ENCODE results near the gene NOL12. TPM values are rescaled to one million over a fixed set of nuclear protein-coding genes. Genes with fewer than 3 reads are reported as not detected.

Gene NOL12
- total and polyA plus RNA-seq, 8 donors, result 6.0 to 25.6 (median 10.3) TPM

DNA sequence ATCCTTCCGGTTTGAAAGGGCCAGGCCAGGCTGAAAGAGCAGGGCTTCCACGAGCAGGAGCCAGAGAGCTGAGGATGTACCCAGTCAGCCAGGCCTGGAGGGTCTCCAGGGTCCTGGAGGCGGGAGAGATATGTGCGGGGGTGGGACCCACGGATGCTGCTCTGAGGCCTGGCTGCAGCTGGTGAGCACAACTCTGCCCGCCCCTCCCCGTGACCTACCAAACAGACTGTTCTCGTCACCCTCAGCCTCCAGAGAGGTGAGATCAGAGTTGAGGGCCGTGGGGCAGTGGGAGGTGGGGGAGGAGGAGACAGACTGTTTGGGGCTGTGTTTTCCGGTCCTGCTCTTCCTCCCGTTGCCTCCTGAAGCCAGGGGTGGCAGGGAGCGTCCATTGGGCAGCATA, 52.9 kb downstream of the NOL12 start:
- TF ChIP-seq, protein P1, sequence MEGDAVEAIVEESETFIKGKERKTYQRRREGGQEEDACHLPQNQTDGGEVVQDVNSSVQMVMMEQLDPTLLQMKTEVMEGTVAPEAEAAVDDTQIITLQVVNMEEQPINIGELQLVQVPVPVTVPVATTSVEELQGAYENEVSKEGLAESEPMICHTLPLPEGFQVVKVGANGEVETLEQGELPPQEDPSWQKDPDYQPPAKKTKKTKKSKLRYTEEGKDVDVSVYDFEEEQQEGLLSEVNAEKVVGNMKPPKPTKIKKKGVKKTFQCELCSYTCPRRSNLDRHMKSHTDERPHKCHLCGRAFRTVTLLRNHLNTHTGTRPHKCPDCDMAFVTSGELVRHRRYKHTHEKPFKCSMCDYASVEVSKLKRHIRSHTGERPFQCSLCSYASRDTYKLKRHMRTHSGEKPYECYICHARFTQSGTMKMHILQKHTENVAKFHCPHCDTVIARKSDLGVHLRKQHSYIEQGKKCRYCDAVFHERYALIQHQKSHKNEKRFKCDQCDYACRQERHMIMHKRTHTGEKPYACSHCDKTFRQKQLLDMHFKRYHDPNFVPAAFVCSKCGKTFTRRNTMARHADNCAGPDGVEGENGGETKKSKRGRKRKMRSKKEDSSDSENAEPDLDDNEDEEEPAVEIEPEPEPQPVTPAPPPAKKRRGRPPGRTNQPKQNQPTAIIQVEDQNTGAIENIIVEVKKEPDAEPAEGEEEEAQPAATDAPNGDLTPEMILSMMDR (IDR thresholded peaks at IDR 0.05), result no peak
- no peak for FAIRE-seq
- intact Hi-C loops (cut with DNase I), result no loop called here
- H3K27me3 ChIP-seq, result no peaks in the 10 kb centered on the region
- no peak overlapping the region for H3K27ac ChIP-seq
- DNase-seq, result no peak
- ATAC-seq, result peak in 3 of 4 donors; percentile 5 to 19 (median 6)
- peaks cover 0 to 6% (median 0%) of the 10 kb centered on the region in 3 donors for H3K4me1 ChIP-seq
- WGBS, 2 donors, result 74 to 77% methylated on average over 12 of the region's 12 CpGs
- H3K9me3 ChIP-seq, result no peaks in the 10 kb centered on the region
- H3K4me3 ChIP-seq, result no peak overlapping the region
- no peaks in the 10 kb centered on the region for H3K36me3 ChIP-seq

DNA sequence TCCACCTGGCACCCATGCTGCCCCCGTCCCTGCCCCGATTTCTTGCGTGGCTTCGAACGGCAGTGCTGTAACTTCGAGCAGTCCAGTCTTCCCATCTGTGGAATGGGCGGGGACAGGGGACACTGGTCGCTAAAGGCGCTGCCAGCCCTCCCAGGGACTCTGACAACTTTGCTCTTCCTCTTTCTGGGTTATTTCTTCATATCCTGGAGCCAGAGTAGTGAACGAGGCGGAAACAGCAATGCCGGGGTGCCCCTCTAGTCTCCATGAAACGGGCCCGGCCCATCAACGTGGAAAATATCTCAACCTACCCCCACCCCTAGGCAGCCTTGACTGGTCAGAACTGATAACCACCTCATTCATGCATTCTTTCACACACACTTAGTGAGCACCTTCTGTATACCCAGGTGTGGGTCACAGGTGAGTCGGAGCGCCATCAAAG, 53.5 kb downstream of the NOL12 start:
- H3K27me3 ChIP-seq, result no peaks in the 10 kb centered on the region
- intact Hi-C loops (cut with DNase I), result no loop called here
- DNase-seq (no peak), FAIRE-seq (no peak), ATAC-seq (peak in 1 of 4 donors; percentile 41)
- no peak overlapping the region for H3K27ac ChIP-seq
- peaks cover 0 to 6% (median 0%) of the 10 kb centered on the region in 3 donors for H3K4me1 ChIP-seq
- no peak overlapping the region for H3K4me3 ChIP-seq
- no peaks in the 10 kb centered on the region for H3K36me3 ChIP-seq
- no peaks in the 10 kb centered on the region for H3K9me3 ChIP-seq
- TF ChIP-seq, protein P1 (IDR thresholded peaks at IDR 0.05), result no peak
- WGBS, 2 donors, result 84 to 91% methylated on average over 17 of the region's 17 CpGs

DNA sequence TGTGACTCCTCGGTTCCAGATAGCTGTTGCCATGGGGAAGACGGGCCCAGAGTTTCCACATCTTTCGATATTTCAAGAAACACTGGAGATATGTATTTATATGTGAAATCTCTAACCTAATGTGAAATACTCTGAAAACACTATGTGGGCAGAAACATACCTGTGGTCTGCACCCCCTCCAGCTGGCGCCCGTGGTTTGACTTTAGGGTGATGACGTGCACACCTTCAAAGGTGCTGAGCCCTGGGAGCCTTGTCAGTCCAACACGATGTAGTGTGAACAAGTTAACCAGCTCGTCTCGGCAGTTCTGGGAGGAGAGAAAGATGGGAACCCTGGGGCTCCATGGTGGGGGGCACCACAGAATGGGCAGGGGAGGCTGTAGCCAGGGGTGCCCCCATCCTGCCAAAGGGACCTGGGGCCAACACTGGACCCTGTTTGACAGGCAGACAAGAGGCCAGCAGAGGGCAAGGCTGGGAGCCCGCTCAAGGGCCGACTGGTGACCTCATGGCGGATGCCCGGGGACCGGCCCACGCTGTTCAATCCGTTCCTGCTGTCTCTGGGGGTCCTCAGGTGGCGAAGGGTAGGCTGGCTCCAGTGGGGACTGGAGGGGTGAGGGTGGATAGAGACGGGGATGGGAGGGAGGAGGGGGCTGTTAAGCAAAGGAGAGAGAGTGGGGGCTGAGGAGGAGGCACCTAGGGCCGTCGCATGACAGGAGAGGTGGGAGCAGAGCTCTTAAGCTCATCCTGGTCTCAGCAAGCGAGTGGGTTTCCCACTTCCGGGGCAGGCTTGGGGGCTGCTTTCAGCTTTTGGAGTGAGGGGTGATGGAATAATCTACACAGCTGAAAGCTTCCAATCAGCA, 54.5 kb downstream of the NOL12 start:
- DNase-seq, result peak in 1 of 6 donors; percentile 75
- TF ChIP-seq, protein P1 (IDR thresholded peaks at IDR 0.05), result no peak
- H3K9me3 ChIP-seq, result no peaks in the 10 kb centered on the region
- H3K36me3 ChIP-seq, result no peaks in the 10 kb centered on the region
- H3K27me3 ChIP-seq, result no peaks in the 10 kb centered on the region
- FAIRE-seq, result no peak
- no peak overlapping the region for H3K27ac ChIP-seq
- peaks cover 0 to 6% (median 0%) of the 10 kb centered on the region in 3 donors for H3K4me1 ChIP-seq
- 79 to 81% methylated on average over 22 of the region's 22 CpGs for WGBS, 2 donors
- intact Hi-C loops (cut with DNase I), result no loop called here
- ATAC-seq, result no peak
- no peak overlapping the region for H3K4me3 ChIP-seq

DNA sequence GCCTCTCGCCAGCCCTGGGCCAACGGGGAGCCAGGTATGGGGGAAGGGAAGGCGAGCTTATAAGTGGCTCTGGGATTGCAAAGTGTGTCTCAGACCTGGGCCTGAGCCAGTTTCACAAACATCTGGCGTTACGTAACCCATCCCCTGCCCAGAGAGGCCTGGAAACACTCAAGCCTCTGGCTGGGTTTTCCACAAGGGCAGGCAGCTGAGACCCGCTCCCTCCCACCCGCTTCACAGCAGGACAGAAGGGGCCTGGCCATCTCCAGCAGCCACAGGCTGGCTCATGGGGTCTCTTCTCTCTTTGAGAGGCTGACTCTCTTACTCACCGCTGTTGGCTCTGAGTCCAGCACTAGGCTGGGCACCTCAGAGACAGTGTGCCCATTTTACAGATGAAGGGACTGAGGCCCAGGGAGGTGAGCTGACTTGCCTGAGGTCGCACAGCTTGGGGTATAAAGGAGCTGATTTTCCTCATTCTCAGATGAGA, 55.2 kb downstream of the NOL12 start:
- Histone ChIP-seq H3K4me3 (no peak overlapping the region), H3K36me3 (no peaks in the 10 kb centered on the region), H3K27ac (no peak overlapping the region), H3K9me3 (no peaks in the 10 kb centered on the region), H3K4me1 (peaks cover 0 to 6% (median 0%) of the 10 kb centered on the region in 3 donors), H3K27me3 (no peaks in the 10 kb centered on the region)
- WGBS, 2 donors, result 52 to 56% methylated on average over 9 of the region's 9 CpGs
- FAIRE-seq (no peak), DNase-seq (peak in 3 of 6 donors; percentile 40 to 61 (median 55)), ATAC-seq (peak in 3 of 4 donors; percentile 7 to 44 (median 13))
- intact Hi-C loops (cut with DNase I), result no loop called here
- TF ChIP-seq, protein P1 (IDR thresholded peaks at IDR 0.05), result no peak
